ENCODE measurements around the gene TENT5C. TPM values are rescaled to one million over a fixed set of nuclear protein-coding genes. Genes with fewer than 3 reads are reported as not detected.

Gene TENT5C
- total RNA-seq, 1 donor from 2014 or later: 0.07 TPM

DNA sequence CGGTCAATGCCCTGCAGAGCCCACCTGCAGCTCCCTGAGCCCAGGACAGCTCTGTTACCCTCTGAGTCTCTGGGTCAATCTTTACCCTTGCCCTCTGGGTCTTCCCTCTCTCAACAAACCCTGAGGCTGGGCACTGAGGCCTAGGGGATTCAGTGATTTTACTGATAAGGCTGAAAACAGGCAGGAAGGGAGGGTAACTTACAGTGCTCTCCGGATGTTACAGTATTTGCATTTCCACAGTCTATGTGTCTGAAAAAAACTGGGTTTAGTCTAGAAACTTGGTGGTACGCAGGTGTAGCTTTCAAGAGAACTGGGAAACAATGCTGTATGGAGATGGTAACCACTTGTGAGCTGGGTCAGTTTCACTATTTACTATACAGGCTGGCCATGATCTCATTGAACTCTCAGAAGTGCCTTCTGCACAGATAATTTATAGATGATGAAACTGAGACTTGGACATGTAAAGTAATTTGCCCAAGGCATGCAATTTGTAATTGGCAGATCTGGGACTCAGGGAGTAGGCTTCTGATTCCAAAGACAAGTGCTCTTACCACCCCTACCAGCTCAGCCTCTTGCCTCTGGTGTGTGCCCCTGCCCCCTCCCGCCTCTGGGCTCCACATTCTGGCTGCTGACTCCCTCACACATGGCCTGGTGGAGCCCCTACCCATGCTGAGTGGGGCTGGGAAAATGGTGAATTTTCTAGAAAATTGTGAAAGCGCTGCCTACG lies 48.8 kb downstream of the TENT5C start:
- DNase-seq (ENCODE audit: low read depth, low spot score): no peak

DNA sequence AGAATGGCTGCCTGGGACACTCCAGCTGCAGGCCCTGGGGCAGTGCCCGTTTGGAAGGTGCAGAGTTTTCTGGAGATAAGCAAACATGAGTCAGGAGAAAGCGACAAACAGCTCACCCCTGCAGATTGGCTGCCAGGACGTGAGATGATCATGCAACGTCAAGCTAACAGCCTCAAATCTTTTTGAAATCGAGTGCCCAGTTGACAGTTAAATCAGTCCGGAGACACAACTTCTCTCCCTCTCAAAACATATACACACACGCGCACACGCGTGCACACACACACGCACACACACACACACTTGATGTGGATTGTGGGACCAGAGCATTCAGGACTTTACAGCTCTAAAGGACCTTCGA lies 49.4 kb downstream of the TENT5C start:
- DNase-seq (ENCODE audit: low read depth, low spot score): no peak

GRCh38 chr1:117656202-117656641 lies 50.4 kb downstream of the TENT5C start:
- no peak for DNase-seq (ENCODE audit: low read depth, low spot score)

- no peak for DNase-seq (ENCODE audit: low read depth, low spot score)
These were observed 51.2 kb downstream of the TENT5C start for GRCh38 chr1:117657031-117657430.

DNA sequence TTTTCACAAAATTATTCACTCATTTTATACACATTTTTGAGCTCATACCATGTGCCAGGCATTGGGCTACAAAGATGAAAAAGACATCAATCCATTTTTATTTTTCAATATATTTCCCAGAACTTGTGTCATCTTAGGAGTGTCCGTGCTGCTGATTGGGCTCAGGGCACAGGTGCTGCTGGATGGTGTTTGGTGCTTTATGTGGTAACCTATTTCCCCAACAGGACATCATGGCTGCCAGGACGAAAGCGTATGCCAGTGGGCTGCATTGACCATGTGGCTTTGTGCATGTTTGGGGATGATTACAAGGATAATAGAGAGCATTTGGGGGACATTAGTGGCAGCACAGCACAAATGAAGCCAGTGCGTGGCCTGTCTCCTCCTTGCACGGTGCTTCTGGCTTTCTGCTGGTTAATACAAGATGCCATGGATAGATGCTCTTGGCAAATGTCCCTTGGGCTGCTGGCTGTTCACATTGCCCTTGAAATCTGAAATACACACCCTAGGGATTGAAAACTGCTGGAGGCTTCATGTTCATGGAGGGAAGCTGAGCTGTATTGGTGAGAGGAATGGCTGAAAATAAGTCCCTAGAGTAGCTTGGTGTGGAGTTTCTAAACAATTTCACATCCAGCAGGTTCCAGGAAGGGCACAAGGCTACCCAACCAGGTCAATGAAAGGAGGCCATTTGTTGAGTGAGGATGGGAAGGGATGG lies 52.3 kb downstream of the TENT5C start:
- DNase-seq (ENCODE audit: low read depth, low spot score): no peak

DNA sequence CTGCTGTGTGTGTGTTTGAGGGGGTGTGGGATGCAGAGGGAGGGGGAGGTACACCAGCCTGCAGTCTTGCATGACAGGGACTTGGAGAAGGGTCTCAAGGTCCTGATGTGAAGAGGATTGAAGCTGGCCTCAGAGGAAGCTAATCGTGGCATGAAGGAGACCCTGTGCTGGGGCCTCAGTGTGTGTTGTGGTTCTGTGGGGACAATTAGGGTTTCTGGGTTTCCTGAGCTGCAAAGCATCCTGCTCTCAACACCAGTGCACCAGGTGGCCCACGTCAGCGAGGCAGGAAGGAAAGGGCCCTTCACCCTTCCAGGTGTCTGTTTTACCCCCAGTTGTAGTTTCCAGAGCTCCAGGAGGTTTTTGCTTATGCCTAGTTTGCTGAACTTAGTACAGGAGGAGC lies 52.8 kb downstream of the TENT5C start:
- DNase-seq (ENCODE audit: low read depth, low spot score): no peak

DNA sequence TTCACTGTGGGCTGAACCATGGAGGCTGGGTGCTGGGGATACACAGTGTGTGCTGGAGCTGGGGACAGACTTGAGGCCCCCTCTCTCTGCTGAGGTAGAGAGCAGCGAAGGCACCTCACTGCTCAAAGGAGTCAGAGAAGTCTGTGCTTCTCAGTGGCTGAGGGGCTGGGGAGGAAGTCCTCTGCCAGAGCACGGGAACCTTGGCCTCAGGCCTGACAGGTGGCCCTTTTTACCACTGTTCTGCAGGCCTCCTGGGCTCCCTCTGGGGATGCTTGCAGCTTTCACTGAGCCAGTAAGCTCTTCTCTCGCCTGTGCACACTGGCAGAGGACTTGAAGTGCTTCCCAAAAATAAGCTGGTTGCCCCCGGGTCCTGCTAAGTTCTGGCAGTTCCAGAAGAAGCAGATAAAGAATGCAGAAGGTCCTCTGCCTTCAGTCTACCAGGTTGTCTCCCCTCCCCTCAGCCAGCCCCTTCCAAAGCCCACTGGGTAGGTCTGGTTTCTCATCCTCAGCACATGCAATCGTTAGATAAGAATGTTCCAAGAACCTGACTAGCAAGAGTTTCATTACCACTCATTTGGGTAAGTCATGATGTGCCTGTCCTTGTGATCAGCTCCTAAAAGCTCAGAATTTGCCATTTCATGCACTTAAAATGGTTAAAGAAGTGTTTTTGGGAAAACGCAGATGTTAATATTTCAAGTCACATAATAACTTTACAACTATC lies 53.9 kb downstream of the TENT5C start:
- DNase-seq (ENCODE audit: low read depth, low spot score): no peak

- DNase-seq (ENCODE audit: low read depth, low spot score): no peak
These were observed 54.6 kb downstream of the TENT5C start for GRCh38 chr1:117660271-117660965.

DNA sequence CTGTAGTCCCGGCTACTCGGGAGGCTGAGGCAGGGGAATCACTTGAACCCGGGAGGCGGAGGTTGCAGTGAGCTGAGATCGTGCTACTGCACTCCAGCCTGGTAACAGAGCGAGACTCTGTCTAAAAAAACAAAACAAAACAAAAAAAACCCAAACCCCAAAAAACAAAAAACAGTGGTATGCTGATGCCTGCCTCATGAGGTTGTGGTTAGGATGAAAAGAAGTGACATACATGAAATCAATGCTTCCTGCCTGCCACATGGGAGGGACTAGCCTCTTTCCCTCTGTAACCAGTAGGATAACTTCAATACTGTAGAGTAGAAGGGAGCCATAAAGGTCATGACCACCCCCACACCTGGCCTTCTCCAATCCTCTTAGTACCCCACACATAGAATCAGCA lies 55.2 kb downstream of the TENT5C start:
- no peak for DNase-seq (ENCODE audit: low read depth, low spot score)

GRCh38 chr1:117662667-117663066 lies 56.8 kb downstream of the TENT5C start:
- no peak for DNase-seq (ENCODE audit: low read depth, low spot score)

DNA sequence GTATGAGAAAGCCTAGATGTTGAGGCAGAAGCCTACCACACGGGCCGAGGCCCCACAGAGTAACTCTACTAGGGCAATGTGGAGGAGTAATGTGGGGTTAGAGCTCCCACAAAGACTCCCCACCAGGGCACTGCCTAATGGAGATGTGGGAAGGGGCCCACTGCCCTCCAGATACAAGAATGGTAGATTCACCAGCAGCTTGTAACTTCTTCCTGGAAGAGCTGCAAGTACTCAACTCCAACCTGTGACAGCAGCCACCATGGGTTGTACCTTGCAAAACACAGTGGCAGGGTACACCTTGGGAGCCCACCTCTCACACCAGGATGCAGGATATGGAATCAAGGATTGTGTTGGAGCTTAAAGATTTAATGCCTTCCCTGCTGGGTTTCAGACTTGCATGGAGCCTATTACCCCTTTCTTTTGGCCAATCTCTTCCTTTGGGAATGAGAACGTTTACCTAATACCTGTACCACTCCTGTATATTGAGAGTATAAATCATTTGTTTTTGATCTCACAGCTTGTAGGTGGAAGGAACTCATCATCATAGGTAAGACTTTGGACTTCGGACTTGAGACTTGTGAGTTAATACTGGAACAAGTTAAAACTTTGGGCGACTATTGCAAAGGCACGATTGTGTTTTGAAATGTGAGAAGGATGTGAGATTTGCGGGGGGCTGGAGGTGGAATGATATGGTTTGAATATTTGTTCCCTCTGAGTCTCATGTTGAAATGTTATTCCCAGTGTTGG lies 57.5 kb downstream of the TENT5C start:
- no peak for DNase-seq (ENCODE audit: low read depth, low spot score)

- no peak for DNase-seq (ENCODE audit: low read depth, low spot score)
These were observed 58.5 kb downstream of the TENT5C start for GRCh38 chr1:117664314-117664713.

DNA sequence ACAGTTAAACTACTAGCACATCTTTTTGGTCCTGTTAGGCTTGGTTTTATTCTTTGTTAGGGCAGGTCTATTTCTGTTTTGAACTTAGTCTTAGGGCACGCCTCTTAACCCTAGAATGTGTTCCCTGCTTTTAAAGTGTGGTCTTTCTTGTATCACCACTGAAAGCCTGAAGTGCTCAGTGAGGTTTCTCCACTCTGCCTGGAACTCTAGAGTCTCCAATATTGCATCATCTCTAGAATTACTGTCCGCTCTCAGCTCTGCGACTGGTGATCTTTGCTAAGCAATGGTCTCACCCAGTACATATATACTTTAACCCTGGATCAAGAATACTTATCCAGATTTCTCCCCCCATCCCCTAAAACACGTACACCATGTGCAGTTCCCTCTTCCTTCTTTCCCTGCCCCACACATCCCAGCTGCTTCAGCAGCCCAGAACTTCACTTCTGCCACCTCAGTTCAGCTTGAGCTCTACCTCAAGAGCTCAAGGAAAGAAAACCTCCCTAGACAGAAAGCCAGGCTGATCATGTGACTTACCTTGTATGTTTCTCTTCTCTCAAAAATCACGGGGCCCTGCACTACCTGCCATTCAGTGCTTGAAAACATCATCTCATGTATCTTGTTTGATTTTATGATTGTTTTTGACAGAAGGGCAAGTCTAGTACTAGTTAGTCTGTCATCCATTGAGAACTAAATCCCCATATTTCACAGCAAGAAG lies 59.9 kb downstream of the TENT5C start:
- DNase-seq (ENCODE audit: low read depth, low spot score): no peak

GRCh38 chr1:117669572-117669971 lies 63.7 kb downstream of the TENT5C start:
- DNase-seq (ENCODE audit: low read depth, low spot score): no peak

DNA sequence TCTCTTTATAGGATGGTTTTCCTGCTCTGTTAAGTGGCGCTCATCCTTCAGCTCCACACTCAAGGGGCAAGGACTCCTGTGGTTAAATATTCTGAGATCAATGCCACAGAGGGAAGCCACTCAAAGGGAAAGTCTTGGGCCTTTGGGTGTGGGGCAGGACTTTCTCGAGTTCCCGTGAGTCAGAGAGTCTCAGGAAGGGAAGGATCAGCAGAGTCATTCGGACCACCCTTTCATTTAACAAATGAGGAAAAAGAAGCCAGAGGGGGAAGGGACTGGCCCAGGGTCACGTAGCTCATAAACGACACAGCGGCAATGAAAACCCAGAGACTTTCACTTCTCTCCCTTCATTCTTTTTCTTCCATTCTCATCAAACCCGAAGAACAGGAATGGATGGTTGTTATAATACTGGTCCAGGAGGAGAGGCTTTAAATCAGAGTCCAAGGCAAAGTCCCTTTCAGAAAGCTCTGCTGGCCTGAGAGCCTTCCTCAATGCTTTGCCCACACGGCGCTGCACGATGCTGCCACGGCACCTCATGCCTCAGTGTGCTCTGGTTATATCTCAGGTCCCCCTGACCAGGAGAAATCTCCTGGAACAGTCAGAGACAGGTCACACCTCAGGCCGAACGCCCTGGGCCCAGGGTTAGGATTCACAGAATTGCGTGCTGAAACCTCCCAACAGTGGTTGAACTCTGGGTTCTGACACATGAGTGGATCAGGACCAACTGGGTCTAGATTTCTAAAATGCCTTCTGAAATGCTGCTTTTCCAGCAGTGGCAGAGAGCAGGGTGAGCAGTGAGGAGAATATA lies 65.3 kb downstream of the TENT5C start:
- DNase-seq (ENCODE audit: low read depth, low spot score): no peak

DNA sequence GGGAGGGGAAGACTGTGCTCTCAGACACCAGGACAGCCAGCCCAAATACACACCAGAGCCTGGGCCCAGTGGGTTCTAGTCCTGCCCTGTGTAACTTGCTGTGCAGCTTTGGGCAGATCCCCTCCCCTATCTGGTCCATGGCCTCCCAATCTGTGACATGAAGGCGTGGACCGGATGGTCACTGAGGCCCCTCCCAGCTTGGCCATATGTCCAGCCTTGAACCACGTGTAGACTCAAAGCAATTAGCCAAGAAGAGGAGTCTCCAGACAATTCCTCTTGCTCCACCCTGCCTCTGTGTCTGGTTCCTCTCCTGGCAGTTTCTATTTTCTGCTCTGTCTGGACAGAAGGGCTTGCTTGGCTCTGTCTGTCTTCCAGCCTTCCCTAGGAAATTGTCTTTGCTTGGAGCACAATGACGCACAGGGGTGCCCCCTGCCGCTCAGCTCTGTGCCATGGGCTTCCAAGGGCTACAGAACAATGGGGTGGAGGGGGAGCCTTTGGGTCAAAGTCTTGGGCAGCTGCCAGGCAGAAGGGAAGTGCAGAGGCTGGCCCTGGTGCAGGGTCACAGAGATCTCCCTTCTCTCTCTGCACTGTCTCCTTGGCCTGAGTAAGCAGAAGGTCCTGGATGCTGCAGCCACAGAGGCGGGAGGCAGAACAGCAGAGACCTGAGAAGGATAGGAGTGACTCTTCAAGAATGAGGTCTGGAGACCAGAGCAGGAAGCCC lies 66.1 kb downstream of the TENT5C start:
- no peak for DNase-seq (ENCODE audit: low read depth, low spot score)

GRCh38 chr1:117672756-117673155 lies 66.9 kb downstream of the TENT5C start:
- no peak for DNase-seq (ENCODE audit: low read depth, low spot score)

- DNase-seq (ENCODE audit: low read depth, low spot score): no peak
These were observed 67.6 kb downstream of the TENT5C start for GRCh38 chr1:117673405-117673804.
